HepG2 (cell line): Measurements from ENCODE around the gene FUT8.

Source experiments
- E2F1 ChIP-seq: sonication (generic); formaldehyde crosslinking; IDR thresholded peaks from 2 replicates; pipeline ENCODE4 v1.5.0; 2020; ENCODE audit warnings: missing genetic modification reagents
- MLX ChIP-seq: IDR thresholded peaks from 2 replicates; pipeline ENCODE4 v1.6.1; 2016
- NBN ChIP-seq: fragments of 450-650 bp; conservative IDR thresholded peaks from 2 replicates; pipeline ENCODE4 v1.6.1; 2017
- NFE2L1 ChIP-seq: sonication (generic); formaldehyde crosslinking; IDR thresholded peaks from 2 replicates; pipeline ENCODE4 v1.4.0; 2020; ENCODE audit warnings: missing genetic modification reagents, mild to moderate bottlenecking, borderline replicate concordance
- REST ChIP-seq, 2 experiments: IDR thresholded peaks; 2 replicates each; pipeline ENCODE4 v1.6.1; 2011 to 2012; ENCODE audit warnings: low read length in 2 of 2, borderline replicate concordance in 1 of 2, low read depth in 1 of 2, mild to moderate bottlenecking in 1 of 2, moderate library complexity in 1 of 2
- RXRB ChIP-seq: IDR thresholded peaks from 2 replicates; pipeline ENCODE4 v1.6.1; 2016; ENCODE audit warnings: borderline replicate concordance, missing genetic modification reagents, missing compliant biosample characterization
- SMAD3 ChIP-seq: sonication (generic); formaldehyde crosslinking; IDR thresholded peaks from 2 replicates; pipeline ENCODE4 v1.4.0; 2020; ENCODE audit warnings: missing genetic modification reagents
- SNAPC2 ChIP-seq: sonication (generic); formaldehyde crosslinking; IDR thresholded peaks from 2 replicates; pipeline ENCODE4 v1.8.1; 2022; ENCODE audit warnings: mild to moderate bottlenecking, missing genetic modification reagents
- ZNF274 ChIP-seq: sonication (generic); formaldehyde crosslinking; IDR thresholded peaks from 2 replicates; pipeline ENCODE4 v1.5.1; 2020; ENCODE audit warnings: mild to moderate bottlenecking, missing genetic modification reagents
- ZNF564 ChIP-seq: sonication (generic); formaldehyde crosslinking; IDR thresholded peaks from 2 replicates; pipeline ENCODE4 v1.8.1; 2023; ENCODE audit warnings: mild to moderate bottlenecking, missing genetic modification reagents
- ZNF570 ChIP-seq: sonication (generic); formaldehyde crosslinking; IDR thresholded peaks from 2 replicates; pipeline ENCODE4 v1.4.0; 2020; ENCODE audit warnings: mild to moderate bottlenecking, missing genetic modification reagents, borderline replicate concordance
- ZNF784 ChIP-seq: sonication (generic); formaldehyde crosslinking; IDR thresholded peaks from 2 replicates; pipeline ENCODE4 v1.5.1; 2020; ENCODE audit warnings: missing genetic modification reagents, mild to moderate bottlenecking, borderline replicate concordance

- TF ChIP-seq SNAPC2 (CRISPR knock-in tag) (no peak), NFE2L1 (no peak), ZNF784 (CRISPR knock-in tag) (no peak), RXRB (no peak), E2F1 (CRISPR knock-in tag) (no peak), ZNF570 (no peak), SMAD3 (CRISPR knock-in tag) (no peak), MLX (CRISPR knock-in tag) (no peak), ZNF274 (CRISPR knock-in tag) (no peak), ZNF564 (CRISPR knock-in tag) (no peak), REST (IDR thresholded peaks at IDR 0.05; ENCODE audit: borderline replicate concordance in 1 of 2, low read depth in 1 of 2, low read length in 2 of 2) (no peak), NBN (no peak)
Measured at GRCh38 chr14:65558363-65558762, 145.8 kb downstream of the FUT8 start.
